GM19035 (cell line): ENCODE data around the gene TMOD4.

Experiments
- ATAC-seq: cut with Tn5 transposase; IDR thresholded peaks from one replicate; pipeline ENCODE4 v1.9.1; 2021; ENCODE audit not compliant: unreplicated experiment

Gene TMOD4

GRCh38 chr1:151143986-151144385, 31.8 kb downstream of the TMOD4 start:
- ATAC-seq = no peak

- ATAC-seq = no peak
These were observed 32.7 kb downstream of the TMOD4 start for GRCh38 chr1:151143057-151143435.

DNA sequence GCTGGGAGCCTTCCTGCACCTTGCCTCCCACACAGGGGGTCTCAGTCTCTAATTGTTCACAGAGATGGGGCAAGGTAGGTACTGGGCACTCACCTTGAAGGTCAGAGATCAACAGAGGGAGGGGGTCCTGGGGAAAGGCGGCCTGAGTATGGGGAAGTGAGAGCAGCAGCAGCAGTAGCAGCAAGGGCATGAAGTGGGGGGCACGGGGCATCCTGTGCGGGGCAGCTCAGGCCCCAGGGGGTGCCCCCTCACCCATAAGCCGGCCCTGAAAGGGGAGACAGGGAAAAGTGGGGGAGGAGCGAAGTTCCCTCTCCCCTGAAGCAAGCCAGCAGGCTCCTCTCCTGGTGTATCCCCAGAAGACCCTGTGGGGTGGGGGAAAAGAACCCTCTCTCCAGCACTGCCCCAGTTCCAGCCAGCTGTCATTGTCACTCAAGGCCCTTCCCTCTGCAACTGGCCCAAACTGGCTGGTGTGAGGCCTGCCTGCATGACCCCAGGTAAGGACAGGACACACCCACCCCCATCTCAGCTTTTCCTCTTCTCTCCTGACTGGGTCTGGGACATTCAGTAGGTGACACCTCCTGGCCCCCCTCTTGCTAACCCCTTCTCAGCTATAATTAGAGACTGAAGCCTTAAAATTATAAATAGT, 33.2 kb downstream of the TMOD4 start:
- no peak for ATAC-seq

- no peak for ATAC-seq
These were observed 38.0 kb downstream of the TMOD4 start for GRCh38 chr1:151137789-151138188.

DNA sequence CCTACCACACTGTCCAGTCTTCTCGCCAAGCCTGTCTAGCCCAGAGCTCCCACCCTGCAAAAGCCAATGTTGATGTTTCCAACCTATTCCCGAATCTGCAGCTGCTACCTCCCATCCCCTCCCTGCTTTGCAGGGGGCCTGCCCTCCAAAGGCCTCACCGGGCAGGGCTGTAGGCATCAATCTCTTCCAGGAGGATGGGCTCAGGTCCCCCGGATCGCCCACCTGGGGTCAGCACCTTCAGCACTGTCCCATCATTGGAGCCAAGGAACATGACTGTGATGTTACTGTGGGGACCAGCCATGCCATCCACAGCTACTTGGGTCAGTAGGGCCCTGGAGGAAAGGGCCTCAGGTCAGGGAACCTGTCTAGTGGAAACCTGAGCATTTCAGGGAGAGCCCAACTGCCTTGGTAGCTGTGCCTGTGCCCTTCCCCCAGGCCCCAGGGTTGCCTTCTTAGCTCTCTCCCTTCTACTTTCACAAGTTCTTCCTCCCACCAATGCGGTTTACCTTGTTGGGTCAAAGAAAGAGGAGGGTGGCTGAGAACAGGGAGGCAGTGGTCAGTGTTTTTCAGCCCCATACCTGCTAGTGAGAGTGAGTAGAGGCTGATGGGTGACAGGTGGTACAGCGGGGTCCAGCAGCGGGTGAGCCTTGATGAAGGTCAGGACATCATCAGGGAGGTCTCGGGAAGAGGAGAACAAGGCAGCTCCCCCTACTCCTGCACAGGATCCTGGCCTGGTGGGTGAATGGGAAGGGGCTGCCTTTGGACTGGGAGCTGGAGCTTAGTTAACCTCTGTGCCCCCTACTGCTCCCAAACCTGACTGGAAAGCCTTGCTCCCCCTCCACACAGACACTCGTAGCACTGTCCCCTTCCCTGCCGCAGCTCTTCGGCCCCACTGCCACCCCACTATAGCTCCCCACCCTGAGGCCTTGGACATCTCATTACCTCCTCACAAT, 40.1 kb downstream of the TMOD4 start:
- no peak for ATAC-seq

GRCh38 chr1:151134991-151135390, 40.8 kb downstream of the TMOD4 start:
- ATAC-seq = no peak

- no peak for ATAC-seq
These were observed 41.4 kb downstream of the TMOD4 start for GRCh38 chr1:151134396-151134795.

DNA sequence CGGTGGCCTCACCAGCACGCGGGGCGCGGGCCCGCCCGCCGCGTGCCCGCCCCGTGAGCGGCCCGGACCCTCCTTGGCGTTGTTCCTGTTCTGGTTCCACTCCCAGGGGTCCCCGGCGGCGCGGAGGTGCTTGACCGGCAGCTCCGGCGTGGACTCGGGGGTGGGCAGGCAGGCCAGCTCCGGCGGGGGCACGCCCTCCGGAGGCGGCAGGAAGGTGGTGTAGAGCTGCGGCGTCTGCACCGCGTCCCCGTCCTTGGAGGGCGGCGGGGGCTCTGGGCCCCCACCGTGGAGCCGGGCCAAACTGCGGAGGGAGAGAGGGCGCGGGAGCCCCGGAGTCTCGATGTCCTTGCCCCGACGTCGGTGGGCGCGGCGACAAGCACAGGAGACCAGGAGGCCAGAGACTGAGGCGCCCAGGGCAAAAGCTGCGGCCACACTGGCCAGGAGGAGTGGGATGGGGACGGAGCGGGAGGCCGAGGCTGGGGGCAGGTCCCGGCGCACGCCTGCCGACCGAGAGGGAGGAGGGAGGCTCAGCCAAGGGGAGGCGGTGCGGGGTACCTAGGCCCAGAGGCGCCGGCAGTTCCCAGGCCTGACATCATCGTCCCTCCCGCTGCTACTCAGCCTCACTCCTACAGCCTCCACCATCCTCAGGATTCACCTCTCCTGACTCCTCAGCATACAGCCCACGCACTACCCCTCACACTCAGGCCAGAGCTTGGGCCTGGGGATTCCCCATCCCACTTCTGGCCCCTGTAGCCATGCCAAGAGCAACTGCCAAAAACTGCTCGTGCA, 42.6 kb downstream of the TMOD4 start:
- no peak for ATAC-seq

- ATAC-seq = no peak
These were observed 43.3 kb downstream of the TMOD4 start for GRCh38 chr1:151132335-151133017.

DNA sequence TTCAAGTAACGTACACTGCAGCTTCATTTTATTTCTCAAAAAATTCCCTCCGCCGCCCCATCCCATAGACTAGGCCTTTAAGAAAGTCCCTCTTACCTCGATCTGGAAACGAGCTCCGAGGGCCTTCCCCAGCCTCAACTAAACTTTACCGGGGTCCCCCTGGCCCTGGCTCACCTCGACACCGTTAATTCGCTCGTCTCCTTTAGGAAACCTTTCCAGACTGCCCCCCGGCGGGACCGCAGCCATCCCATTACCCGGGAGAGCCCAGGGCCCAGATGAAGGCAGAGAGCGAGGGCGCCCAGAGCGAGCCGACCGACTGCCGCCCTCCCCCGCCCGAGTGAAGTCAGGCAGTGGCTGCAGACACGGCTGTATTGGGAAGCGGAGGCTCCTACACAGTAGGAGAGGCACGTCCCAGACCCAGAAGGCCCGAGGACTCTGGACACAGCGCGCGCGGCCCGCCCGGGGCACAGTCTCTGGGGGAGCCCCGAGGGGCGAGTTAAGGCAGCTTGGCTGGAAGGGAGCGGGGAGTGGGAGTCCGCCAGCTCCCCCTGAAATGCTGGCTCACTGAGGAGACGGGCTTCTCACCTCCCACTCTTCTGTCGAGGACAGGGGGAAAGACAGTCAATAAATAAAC, 44.0 kb downstream of the TMOD4 start:
- ATAC-seq = no peak

- ATAC-seq = no peak
These were observed 44.7 kb downstream of the TMOD4 start for GRCh38 chr1:151130987-151131586.

DNA sequence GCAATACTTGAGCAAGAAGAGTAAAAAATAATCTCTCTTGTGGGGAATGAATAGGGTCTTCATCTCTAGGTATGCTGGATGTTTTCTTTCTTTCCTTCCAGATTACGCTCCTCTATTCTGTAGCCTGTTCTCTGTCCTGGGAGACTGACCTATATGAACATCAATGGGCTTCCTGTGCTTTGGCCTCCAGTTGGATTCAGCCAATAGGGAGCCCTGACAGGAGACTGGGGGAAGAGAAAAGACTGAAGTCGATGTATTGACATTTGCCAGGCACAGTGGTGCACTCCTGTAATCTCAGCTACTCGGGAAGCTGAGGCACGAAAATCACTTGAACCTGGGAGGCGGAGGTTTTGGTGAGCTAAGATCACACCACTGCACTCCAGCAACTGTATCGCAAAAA, 47.0 kb downstream of the TMOD4 start:
- no peak for ATAC-seq

DNA sequence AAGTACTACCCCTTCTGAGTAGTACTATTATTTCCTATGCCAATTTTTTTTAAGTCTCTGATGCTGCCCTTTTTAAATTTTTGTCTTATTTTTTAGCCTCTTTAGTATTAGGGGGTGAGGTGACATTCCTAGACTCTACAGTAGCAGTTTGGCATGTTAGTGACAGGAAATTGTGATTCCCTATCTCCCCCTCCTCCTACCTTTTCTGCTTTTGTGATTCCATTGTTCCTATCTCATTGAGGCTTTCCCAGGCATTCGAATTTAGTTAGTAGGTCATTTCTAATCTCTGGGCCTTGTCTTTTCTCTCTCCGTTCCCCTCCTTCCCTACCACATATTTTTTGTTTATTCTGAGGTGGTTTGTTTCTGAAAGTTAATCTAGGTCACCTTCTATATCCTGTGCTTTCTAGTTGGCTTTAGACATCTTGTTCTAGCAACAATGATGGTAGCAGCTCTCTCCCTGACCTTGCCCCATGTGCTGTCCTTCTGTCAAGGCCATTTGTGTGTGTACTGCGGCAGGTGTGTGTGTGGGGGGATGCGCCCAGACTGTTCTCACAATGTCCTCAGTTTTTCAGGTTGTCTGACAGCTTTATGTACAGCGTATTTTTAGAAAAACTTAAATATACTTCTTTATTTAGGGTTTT, 50.9 kb downstream of the TMOD4 start:
- ATAC-seq = no peak
